HT-29 (cell line): Measurements from ENCODE around the gene LIMD2. TPM values are rescaled to one million over a fixed set of nuclear protein-coding genes. Genes with fewer than 3 reads are reported as not detected.
"Not testable (repeated sequence)": the region's sequence is repeated elsewhere in the genome, so short reads cannot be mapped to it uniquely, and the experiment has no call there.

Experiments used
- DNase-seq: peaks from one replicate; pipeline ENCODE4 v3.0.0-alpha.2; 2015; ENCODE audit warnings: low spot score
- total RNA-seq: library from RNA; depleted of rRNA; stranded (reverse); fragments of >200 nt; shearing (Covaris generic); gene quantifications from 2 replicates; pipeline ENCODE4 v1.2.3, GENCODE V29; 2014; rRNA removed

Gene LIMD2
- 2.2 and 2.8 TPM in 2 replicates for total RNA-seq

DNA sequence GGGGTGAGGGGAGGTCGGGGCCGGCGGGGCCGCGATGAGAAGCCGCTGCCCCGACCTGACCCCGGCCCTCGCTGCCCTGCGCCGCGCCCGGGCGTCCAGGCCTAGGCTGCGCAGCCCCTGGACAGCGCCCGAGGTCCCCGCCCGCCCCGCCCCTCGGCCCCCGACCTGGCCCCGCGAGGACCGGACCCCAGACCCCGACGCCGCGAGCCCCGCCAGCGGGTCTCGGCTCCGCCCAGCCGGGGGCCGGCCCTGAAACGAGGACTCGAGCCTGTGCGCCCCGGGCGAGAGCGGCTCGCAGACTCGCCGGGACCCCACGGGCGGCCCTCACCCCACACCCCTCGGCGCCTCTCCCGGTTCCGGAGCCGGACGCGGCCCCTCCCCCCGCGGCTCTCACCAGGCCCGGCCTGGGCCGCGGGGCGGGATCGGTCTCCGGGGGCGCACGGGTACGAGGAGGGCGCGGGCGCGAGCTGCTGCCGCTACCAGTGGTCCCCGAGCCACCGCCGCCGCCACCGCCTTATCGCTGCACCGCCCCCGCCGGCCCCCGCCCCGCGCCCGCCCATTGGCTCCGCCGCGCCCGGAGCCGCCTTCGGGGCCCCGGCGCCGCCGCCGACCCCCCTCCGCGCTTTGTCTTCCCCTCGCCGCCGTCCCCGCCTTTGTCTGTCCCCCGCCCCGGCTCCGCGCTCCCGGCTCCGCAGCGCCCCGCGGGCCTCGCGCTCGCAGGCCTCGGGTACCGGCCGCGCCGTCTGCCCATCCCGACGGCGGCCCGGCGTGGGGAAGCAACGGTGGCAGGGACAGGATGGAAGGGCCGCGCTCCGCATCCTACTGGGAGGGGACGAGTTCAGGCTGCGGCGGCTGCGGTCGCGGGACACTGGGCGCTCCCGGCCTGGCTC, at the start of gene LIMD2:
LIMD2 (minus strand) TSS at position 488 of the 890 bp plus-strand sequence. CDS start 827 bp downstream, outside the sequence.
- no peak for DNase-seq

GRCh38 chr17:63741408-63742173, 41.7 kb upstream of the LIMD2 start, which contains the start of gene STRADA:
Gene STRADA (minus strand): TSS chr17:63741799. CDS start chr17:63728369, 13,430 bp downstream.
- peak; percentile 98 for DNase-seq

- no peak for DNase-seq
Measured at GRCh38 chr17:63741143-63741407, 41.1 kb upstream of the LIMD2 start.

DNA sequence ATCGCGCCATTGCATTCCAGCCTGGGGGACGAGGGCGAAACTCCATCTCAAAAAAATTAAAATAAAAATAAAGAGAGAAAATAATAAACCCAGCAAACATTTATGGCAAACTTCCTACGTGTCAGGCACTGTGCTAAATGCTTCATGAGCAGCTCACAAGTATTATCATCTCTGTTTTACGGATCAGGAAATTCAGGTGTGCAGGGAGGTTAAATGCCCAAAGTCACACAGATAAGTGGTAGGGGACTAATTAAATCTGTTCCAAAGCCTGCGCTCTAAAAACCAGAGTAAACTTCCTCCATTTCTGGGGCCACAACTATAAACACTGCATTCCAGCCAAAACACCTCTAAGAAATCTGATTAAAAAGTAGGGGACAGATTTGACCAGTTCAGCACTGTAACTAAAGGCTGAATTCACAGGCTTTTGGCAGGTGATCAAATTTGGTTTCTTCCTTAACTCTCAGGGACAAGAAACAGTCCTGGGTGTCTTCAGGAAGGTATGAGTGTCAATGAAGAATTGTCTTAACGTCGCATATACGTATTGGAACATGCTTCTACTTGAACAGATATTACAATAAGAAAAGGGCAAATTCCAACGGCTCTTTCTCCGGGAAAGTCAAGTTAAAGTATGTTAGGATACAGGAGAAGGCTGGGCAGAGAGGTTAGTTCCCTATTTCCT, 40.7 kb upstream of the LIMD2 start:
- DNase-seq = peak; percentile 63

- DNase-seq = no peak
Measured at GRCh38 chr17:63735691-63736090, 35.8 kb upstream of the LIMD2 start.

DNA sequence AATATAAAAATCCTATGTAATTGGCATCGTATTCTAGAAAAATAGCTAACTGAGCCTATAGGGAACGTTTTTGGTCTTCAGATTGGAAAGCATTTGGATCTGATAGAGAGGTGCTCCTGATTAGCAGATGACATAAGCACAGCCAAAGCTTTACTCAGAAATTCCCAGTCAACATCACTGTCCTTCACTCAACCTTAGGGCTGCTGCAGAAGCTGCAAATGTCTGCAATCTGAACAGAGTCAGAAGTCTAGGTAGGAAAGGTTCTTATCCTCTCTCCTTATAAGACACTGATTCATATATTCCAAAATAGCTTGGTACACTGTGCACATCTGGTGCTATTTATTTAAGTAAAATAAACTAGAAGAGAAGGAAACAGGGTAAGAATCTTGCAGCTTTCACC, 22.5 kb upstream of the LIMD2 start:
- DNase-seq = no peak

- not testable (repeated sequence) for DNase-seq
Measured at GRCh38 chr17:63720194-63720593, 20.3 kb upstream of the LIMD2 start.

DNA sequence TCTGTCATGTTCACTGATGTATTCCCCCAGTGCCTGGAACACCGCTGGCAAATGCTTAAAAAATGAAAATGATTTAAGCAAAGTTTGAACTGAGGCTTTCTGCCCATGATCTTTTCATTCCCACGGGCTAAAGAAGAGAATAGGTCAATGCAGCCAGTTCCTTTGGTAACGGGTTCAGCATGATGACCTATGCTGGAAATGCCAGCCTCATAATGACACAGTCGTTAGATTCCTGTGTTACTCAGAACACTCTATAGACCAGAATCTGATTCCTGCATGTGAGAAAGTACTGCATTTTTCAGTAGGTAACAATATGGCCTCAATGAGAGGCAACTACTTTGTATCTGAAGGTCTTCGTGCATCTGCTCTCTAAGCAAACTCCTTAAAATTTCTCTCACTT, 19.1 kb upstream of the LIMD2 start:
- no peak for DNase-seq

DNA sequence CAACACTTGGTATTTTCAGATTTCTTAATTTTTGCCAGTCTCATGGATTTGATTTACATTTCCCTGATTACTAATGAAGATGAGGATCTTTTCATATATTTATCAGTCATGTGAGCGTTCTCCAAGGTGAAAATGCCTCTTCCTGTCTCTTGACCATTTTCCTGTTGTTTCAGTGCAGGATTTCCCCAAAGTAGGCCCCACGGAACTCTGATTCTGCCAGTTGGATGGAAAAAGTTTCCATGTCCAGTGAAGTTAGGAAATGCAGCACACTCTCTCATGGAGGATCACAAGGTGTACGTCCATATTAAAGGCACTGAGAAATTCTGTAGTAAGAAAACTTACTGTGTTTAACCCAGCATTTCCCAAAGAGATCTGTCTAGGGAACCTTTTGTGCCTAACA, 16.5 kb upstream of the LIMD2 start:
- no peak for DNase-seq

DNA sequence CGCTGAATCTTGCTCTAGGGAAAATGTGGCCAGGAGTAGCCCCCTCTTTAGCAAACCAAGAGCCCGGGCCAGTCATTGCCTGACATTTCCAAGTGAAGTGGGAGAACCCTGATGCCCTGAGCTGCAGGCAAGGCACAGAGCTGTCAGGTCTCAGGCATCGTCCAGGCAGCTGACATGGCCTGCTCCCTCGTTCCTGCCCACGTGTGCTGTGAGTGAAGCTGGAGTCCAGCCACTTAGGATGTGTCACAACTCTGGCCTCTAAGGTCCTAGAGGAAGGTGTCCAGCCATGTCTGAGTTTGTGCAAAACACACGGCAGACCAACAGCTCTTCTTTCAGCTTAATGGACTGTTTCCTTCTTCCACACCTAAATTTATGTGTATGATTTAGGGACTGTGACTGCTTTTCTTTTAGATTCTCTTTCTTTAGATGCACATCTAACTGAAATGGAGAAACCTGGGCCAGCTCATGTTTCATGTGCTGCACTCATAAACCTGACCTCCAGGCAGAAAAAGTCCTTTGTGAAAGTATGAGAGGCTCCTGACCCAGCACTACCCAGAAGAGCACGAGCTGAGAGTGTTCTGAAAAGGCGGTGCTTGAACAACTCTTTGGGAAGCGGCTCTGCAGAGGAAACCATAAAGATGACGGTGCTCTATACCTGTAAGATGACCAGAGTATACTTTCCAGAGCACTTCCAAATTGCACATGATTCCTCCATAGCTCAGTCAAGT, 14.8 kb upstream of the LIMD2 start:
- no peak for DNase-seq

- no peak for DNase-seq
Measured at GRCh38 chr17:63709110-63709509, 9.2 kb upstream of the LIMD2 start.

GRCh38 chr17:63707151-63707550, 7.2 kb upstream of the LIMD2 start:
- no peak for DNase-seq

GRCh38 chr17:63706336-63707082, 6.6 kb upstream of the LIMD2 start:
- no peak for DNase-seq

- no peak for DNase-seq
Measured at GRCh38 chr17:63705657-63706056, 5.7 kb upstream of the LIMD2 start.

DNA sequence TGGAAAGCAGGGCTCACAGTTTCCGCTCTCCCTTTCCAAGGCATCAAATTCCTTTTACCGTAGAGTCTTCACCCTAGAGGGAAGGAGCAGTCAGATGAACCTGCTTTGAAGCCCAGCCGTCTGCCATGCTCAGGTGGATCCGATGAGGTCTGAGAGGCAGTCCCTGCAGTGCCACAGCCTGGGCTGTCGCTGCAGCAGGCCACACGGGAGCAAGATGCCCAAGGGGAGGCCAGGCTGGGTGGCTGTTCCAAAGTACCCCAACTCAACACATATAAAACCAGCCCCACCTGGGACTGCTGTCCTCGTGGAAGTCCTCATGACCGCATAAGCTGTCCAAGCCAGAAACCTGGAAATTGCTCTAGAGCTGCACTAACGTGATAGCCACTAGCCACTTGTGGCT, 4.9 kb upstream of the LIMD2 start:
- DNase-seq = no peak

- DNase-seq = no peak
Measured at GRCh38 chr17:63704259-63704576, 4.3 kb upstream of the LIMD2 start.

DNA sequence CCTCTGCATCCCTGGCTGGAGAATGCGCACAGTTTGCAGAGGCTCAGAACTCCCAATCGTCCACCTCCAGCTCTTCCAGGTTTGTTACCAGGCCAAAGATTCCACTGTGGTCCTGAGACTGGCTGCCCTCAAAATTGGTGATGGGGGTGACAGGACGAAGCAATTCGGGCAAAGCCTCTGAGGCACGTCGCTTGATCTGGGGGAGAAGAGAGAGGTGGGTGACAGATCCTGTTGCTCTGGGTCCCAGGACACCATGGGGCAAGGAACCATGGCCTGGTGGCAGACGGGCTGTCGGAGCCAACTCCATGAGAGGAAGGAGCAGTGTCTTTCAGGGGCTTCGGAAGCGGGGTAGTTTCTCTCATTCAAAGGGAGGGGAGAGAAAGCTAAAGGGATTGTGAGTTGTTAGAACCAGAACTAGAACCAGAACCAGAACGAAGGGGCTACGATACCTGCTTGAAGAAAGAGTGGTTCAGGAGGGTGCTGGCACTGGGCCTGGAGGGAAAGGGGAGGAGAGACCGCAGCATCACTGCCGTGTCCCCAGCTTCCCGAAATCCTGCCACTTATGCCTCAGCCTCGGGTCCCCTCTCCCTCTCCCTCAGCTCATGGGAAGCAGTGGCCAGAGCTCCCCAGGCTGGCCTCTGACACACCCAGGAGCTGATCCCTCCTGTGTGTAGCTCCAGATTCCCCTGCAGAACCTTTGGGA, 3.8 kb upstream of the LIMD2 start:
- DNase-seq = no peak

DNA sequence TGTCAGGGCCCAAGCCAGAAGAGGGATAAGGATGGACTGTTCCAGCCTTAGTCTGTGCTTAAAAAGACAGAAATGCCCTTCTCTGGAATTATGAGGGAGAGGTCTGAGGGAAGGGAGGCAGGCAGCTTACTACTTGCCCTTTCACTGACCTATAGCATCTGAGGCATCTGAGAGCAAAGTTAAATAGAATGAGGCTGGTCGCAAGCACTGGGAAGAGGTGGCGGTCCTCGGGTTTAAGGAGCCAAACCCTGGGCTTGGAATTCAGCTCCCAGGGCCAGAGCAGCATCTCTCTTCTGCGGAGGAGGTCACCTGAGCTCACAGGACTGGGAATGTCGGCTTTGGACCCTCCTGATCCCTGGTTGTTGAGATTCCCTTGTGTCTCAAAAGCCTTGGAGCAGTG, 3.1 kb upstream of the LIMD2 start:
- no peak for DNase-seq

GRCh38 chr17:63702721-63703015, 2.7 kb upstream of the LIMD2 start:
- no peak for DNase-seq

DNA sequence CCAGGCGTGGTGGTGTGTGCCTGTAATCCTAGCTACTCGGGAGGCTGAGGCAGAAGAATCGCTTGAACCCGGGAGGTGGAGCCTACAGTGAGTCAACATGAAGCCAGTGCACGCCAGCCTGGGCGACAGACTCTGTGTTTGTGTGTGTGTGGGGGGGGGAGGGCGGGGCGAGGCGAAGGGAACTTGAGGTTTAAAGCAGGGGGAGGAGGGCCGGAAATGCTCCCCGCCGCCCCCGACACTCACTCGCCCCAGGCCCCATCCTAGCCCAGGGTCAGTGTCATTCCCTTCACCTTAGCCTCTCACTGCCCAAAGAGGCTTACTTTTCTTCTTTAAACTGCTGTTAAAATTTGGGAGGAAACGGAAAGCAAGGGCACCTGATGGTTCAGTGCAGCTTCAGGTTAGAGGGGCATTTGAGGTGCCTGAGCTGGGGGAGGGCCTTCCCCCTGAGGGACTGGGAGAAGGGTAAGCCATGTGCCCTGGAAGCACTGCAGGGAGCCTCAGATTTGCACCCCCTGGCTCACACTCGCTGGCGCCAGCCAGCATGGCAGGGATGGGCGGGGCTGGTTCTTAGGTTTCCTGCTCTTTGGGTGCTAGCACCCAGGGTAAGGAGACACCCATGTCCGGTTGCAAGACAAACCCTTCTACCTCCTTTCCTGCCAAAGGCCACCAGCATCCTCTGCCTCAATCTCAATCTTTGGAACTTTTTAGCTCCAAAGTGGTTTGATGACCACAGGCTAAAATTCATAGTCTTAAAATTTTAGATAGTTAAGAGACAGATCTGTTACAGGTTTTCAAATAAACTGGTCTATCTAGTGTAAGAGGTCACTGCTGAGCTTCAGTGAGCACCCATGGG, 2.2 kb upstream of the LIMD2 start:
- DNase-seq = no peak
